Measurements from ENCODE around the gene TMEM247. TPM values are rescaled to one million over a fixed set of nuclear protein-coding genes. Genes with fewer than 3 reads are reported as not detected.

TMEM247 gene
- total RNA-seq, 1 experiment from 2014 or later, result not detected

DNA sequence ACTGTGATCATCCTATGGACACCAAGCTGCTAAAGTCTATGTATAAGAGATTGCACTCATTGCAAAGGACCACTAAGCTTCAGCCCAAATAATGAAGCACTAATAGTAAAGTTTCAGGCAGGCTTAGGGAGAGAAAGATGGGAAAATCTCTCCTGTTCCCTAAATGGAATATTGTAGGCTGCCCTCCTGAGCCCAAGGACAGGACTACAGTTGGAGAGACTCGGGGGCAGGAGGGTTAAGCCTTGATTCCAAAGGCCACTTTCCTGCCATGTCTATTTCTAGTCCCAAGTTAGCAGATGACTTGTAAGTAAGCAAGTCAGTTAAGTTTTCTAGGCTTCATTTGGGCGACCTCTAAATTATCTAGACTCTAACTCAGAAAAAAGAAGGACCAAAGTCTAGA lies 9.0 kb downstream of the TMEM247 start:
- Histone ChIP-seq H4K8ac (replicated peaks; ENCODE audit: insufficient read length, low read depth, low read length) (no peak overlapping the region), H3K23ac (ENCODE audit: insufficient read length, low read depth, low read length) (no peak overlapping the region), H3K27ac (ENCODE audit: insufficient read length, low read depth, low read length) (no peak overlapping the region), H3K4me1 (ENCODE audit: insufficient read depth, low read length) (no peaks in the 10 kb centered on the region; the same call in 1 of the 2 replicates), H4K5ac (ENCODE audit: insufficient read length, low read depth, low read length) (no peak overlapping the region), H2AFZ (ENCODE audit: low read length) (no peak overlapping the region), H3K18ac (ENCODE audit: insufficient read length, low read depth, low read length) (no peak overlapping the region), H2BK20ac (ENCODE audit: low read depth, low read length, poor library complexity, severe bottlenecking) (no peak overlapping the region), H2AK5ac (ENCODE audit: insufficient read length, low read length) (no peak overlapping the region), H3K4ac (ENCODE audit: low read depth, low read length) (no peak overlapping the region), H3K56ac (ENCODE audit: insufficient read length, low read depth, low read length) (no peak overlapping the region), H2BK120ac (ENCODE audit: low read depth, low read length, poor library complexity, severe bottlenecking) (no peak overlapping the region), H3K27me3 (ENCODE audit: insufficient read depth, low read length) (no peaks in the 10 kb centered on the region), H3T11ph (ENCODE audit: low read length) (no peak overlapping the region), H3K23me2 (ENCODE audit: insufficient read length, low read depth, low read length, poor library complexity, severe bottlenecking) (no peaks in the 10 kb centered on the region), H3K4me2 (ENCODE audit: insufficient read depth, insufficient read length, low read length) (no peak overlapping the region), H4K20me1 (ENCODE audit: control insufficient read depth, insufficient read depth, insufficient read length) (no peaks in the 10 kb centered on the region), H2BK12ac (ENCODE audit: insufficient read length, low read depth, low read length) (no peak overlapping the region), H3K9me3 (ENCODE audit: control insufficient read depth, low read depth, low read length) (no peaks in the 10 kb centered on the region), H3K14ac (ENCODE audit: insufficient read depth, low read length) (no peak overlapping the region), H4K91ac (ENCODE audit: insufficient read length, low read depth, low read length) (no peak overlapping the region), H3K9ac (ENCODE audit: extremely low read depth, insufficient read length, low read length) (no peak overlapping the region), H3K79me1 (ENCODE audit: insufficient read depth, low read depth, low read length, poor library complexity, severe bottlenecking) (no peaks in the 10 kb centered on the region), H2BK5ac (ENCODE audit: insufficient read length, low read length) (no peak overlapping the region), H2BK15ac (ENCODE audit: low read depth, low read length) (no peak overlapping the region), H3K79me2 (ENCODE audit: insufficient read depth, low read length) (no peaks in the 10 kb centered on the region)
- Mint-ChIP-seq H3K27me3 (ENCODE audit: low read depth) (peaks cover 12% of the 10 kb centered on the region), H3K9me3 (no peaks in the 10 kb centered on the region), H3K36me3 (ENCODE audit: insufficient read depth in 1 of 3, low read depth in 3 of 3) (no peaks in the 10 kb centered on the region), H3K4me3 (no peak overlapping the region), H3K27ac (no peak overlapping the region), H3K4me1 (peaks cover 21% of the 10 kb centered on the region in 2 experiments)
- peak; percentile 23 for DNase-seq
- WGBS (ENCODE audit: extremely low coverage, insufficient read length, low lambda C conversion rate), result no CpG with 5 or more reads among the region's 2 CpGs
- TF ChIP-seq, protein P1, sequence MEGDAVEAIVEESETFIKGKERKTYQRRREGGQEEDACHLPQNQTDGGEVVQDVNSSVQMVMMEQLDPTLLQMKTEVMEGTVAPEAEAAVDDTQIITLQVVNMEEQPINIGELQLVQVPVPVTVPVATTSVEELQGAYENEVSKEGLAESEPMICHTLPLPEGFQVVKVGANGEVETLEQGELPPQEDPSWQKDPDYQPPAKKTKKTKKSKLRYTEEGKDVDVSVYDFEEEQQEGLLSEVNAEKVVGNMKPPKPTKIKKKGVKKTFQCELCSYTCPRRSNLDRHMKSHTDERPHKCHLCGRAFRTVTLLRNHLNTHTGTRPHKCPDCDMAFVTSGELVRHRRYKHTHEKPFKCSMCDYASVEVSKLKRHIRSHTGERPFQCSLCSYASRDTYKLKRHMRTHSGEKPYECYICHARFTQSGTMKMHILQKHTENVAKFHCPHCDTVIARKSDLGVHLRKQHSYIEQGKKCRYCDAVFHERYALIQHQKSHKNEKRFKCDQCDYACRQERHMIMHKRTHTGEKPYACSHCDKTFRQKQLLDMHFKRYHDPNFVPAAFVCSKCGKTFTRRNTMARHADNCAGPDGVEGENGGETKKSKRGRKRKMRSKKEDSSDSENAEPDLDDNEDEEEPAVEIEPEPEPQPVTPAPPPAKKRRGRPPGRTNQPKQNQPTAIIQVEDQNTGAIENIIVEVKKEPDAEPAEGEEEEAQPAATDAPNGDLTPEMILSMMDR (conservative IDR thresholded peaks at IDR 0.05), result no peak; the same call in 1 of the 3 replicates

Measured in H9 (cell line).